Forelimb muscle (tissue), 1 donor: ENCODE data around the gene TANK. TPM values are rescaled to one million over a fixed set of nuclear protein-coding genes. Genes with fewer than 3 reads are reported as not detected.
"Not testable (repeated sequence)": the region's sequence is repeated elsewhere in the genome, so short reads cannot be mapped to it uniquely, and the experiment has no call there.

Experiments
- DNase-seq: peaks from one replicate; pipeline ENCODE4 v3.0.0-alpha.2; 2013; ENCODE audit warnings: low read depth
- polyA plus RNA-seq: library from polyadenylated mRNA; unstranded; fragments of 120-200 nt; gene quantifications from one replicate; pipeline ENCODE4 v1.2.1, GENCODE V29; 2013; ENCODE audit not compliant: insufficient read length

TANK gene
- polyA plus RNA-seq, 1 donor = 27.9 TPM

GRCh38 chr2:161269111-161269510 lies 108.9 kb downstream of the TANK start:
- DNase-seq = no peak

GRCh38 chr2:161273038-161273760 lies 113.0 kb downstream of the TANK start:
- DNase-seq = peak; percentile 6

DNA sequence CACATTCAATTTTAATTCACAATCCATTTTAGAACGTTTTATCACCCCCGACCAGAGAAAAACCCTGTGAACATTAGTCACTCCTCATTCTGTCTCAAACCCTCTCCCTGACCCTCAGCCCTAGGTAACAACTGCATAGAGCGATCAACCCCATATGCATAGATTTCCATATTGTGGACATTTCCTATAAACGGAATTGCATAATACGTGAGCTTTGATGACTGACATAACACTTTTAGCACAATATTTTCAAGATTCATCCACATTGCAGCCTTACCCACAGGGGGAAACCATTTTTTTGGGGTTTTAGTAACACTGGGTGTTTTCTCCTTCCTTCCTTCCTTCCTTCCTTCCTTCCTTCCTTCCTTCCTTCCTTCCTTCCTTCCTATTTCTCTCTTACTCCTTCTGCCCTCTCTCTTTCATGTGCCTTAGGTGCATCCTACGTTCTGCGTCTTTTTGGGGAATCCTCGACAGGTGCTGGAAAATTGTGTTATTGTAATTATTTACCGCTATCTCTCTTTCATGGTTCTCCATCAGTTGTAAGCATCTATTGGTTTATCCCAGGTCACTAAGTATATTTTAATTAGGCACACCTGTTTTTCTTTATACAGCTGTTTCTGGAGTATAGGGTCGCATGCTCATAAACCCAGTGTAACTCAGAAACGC lies 118.5 kb downstream of the TANK start:
- DNase-seq = not testable (repeated sequence)

GRCh38 chr2:161279230-161279815 lies 119.1 kb downstream of the TANK start:
- not testable (repeated sequence) for DNase-seq

DNA sequence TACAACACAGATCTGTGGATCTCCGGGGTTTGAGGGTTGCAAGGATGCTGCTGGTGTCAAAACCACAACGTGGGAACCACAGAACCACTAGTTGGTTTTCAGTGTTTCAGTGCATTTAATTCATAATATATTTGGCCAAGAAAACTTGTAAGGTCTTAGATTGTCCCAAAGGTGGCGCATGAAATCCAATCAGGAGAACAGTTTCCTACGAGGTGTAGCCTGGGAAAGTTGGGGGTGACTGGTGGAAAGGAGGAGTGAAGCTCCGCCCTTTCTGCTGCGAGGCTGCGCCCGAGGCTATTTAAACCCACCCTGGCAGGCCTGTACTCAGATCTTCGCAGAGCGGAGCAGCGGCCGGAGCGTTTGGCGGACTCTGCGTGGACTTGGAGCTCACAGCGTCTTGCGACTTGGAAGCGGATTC lies 120.7 kb downstream of the TANK start:
- not testable (repeated sequence) for DNase-seq

DNA sequence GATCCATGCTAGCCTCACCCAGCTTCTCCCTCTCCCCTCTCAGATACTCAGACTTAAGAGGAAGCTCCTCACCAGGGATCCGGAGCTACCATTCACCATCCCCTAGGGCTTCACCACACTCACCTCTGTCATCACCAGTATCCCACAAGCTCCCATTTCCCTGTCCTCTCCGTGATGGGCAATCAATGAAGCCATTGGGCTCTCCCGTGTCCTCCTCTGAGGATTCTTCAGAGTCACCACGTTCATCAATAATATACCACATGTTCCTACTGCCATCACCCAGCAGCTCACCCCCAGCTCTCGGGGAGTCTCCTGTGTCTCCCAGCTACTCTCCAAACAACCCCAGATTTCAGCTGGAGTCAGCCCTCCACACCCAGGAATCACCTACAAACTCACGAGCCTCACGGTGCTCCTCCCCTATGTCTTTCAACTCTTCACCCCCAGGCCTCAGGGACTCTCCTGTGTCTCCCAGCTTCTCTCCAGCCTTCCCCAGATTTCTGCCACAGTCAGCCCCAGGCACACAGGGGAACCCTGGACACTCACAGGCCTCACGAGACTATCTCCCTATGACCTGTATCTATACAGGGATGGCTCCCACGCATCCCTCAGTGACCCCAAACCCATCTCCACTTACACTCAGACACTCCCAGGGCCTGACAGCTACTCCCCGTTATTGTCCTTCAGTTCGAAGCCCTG lies 121.5 kb downstream of the TANK start:
- not testable (repeated sequence) for DNase-seq

DNA sequence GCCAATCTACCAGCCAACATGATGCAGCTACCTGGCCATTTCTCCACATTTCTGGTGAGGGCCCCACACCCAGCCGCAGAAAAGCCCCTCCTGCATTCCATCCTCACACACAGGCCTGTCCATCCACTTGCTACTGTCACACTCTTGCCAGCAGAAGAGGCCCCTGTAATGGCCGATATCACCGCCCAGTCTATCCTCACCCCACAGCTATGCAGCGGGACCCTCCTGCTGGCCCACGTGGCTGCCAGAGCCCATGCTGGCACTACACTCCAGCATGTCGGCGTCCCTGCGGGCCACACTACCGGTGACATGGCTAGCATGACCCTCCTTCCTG lies 122.0 kb downstream of the TANK start:
- not testable (repeated sequence) for DNase-seq

GRCh38 chr2:161283926-161284325 lies 123.7 kb downstream of the TANK start:
- DNase-seq = no peak

Other genes with a start within 250 kb of the TANK start
- 41.6 TPM for gene PSMD14, start 148.0 kb downstream of the TANK start, polyA plus RNA-seq